ENCODE data around the gene C22orf39.

The C22orf39 gene

GRCh38 chr22:19466848-19467752, 19.6 kb upstream of the C22orf39 start:
- no peak for DNase-seq (ENCODE audit: low read depth in 2 of 2)
- no peak overlapping the region for H3K4me3 ChIP-seq (replicated peaks in 1 of 2; ENCODE audit: low read depth in 2 of 2, low read length in 2 of 2)
- no peak for TF ChIP-seq CTCF (IDR thresholded peaks at IDR 0.05; ENCODE audit: low read depth, low read length)

GRCh38 chr22:19466126-19466716, 18.7 kb upstream of the C22orf39 start:
- H3K4me3 ChIP-seq (replicated peaks in 1 of 2; ENCODE audit: low read depth in 2 of 2, low read length in 2 of 2), result no peak overlapping the region
- no peak for DNase-seq (ENCODE audit: low read depth in 2 of 2)
- no peak for TF ChIP-seq CTCF (IDR thresholded peaks at IDR 0.05; ENCODE audit: low read depth, low read length)

GRCh38 chr22:19464975-19465374, 17.5 kb upstream of the C22orf39 start:
- no peak for TF ChIP-seq CTCF (IDR thresholded peaks at IDR 0.05; ENCODE audit: low read depth, low read length)
- no peak overlapping the region for H3K4me3 ChIP-seq (replicated peaks in 1 of 2; ENCODE audit: low read depth in 2 of 2, low read length in 2 of 2)

GRCh38 chr22:19464546-19464945, 17.0 kb upstream of the C22orf39 start:
- no peak overlapping the region for H3K4me3 ChIP-seq (replicated peaks in 1 of 2; ENCODE audit: low read depth in 2 of 2, low read length in 2 of 2)
- no peak for DNase-seq (ENCODE audit: low read depth in 2 of 2)
- TF ChIP-seq CTCF (IDR thresholded peaks at IDR 0.05; ENCODE audit: low read depth, low read length), result no peak

More at GRCh38 chr22:19464975-19465374, 17.5 kb upstream of the C22orf39 start:
- DNase-seq (ENCODE audit: low read depth in 2 of 2), result no peak

- DNase-seq (ENCODE audit: low read depth in 2 of 2), result peak in 1 of 2 donors; percentile 35
- no peak overlapping the region for H3K4me3 ChIP-seq (replicated peaks in 1 of 2; ENCODE audit: low read depth in 2 of 2, low read length in 2 of 2)
- no peak for TF ChIP-seq CTCF (IDR thresholded peaks at IDR 0.05; ENCODE audit: low read depth, low read length)
These were observed 16.3 kb upstream of the C22orf39 start for GRCh38 chr22:19463491-19464469.

GRCh38 chr22:19463008-19463407, 15.5 kb upstream of the C22orf39 start:
- TF ChIP-seq CTCF (IDR thresholded peaks at IDR 0.05; ENCODE audit: low read depth, low read length), result no peak
- DNase-seq (ENCODE audit: low read depth in 2 of 2), result no peak
- no peak overlapping the region for H3K4me3 ChIP-seq (replicated peaks in 1 of 2; ENCODE audit: low read depth in 2 of 2, low read length in 2 of 2)
